DMS79 treated with DMSO at 0.1 percent for 48 hours (cell line): ENCODE measurements around the gene ARHGEF25.
"Not testable (repeated sequence)": the region's sequence is repeated elsewhere in the genome, so short reads cannot be mapped to it uniquely, and the experiment has no call there.

Experiments
- DNase-seq: peaks from one replicate; lab custom pipeline; 2025; lab: John Stamatoyannopoulos, UW

ARHGEF25 gene

DNA sequence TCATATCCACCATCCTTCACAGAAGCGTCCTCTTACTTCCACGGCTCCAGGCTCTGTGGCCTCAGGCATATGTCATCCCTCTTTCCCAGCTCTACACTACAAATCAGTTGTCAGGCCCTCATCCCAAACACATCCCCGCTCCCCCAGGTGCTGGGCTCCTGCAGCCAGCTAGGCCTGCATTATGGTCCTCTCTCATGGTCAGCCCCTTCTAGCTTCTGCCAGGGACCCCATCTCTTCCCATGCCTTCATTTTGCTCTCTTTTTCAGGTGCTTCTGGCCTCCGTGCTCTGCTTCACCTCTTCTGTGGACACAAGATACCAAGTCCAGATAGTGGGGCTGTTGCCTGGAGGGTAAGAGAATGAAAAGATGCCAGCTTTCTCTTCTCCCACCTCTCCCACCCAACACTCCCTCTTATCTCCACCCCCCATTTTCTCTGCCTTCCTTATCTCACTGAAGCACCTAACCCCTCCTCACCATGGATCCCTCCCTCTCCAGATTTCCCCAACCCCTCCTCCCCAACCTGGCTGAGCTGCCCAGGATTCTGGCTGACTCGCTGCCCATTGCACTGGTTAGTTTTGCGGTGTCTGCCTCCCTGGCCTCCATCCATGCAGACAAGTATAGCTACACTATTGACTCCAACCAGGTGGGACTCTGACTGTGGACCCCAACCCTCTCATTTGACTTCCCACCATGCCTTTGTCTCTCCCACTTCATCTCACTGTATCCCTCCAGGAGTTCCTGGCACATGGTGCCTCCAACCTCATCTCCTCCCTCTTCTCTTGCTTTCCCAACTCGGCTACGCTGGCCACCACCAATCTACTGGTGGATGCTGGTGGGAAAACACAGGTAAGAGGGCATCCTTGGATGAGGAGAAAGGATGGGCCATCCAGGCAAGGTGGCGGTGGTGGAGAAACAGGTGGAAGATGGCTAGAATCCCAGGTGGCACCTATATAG lies 11.3 kb downstream of the ARHGEF25 start:
- no peak for DNase-seq

DNA sequence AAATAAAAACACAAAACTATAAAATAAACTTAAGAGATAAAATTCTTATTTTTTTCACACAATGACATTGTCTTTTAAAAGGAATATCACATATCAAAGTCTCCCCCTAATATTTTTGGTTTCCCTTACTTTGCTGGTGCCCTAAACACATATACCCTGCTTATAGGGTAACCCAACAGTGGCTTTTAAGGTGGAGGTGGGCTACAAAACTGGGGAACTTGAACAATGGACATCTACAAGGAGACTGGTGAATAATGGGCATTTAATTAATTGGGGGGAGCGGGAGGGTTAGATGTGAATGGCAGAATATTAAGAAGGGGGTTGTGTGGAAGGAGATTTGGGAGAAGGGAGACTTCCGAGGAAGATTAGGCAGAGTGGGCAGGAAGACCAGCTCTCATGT lies 12.2 kb downstream of the ARHGEF25 start:
- no peak for DNase-seq

GRCh38 chr12:57623811-57624390 lies 12.7 kb downstream of the ARHGEF25 start:
- DNase-seq: no peak

- no peak for DNase-seq
Observed at GRCh38 chr12:57624441-57625220, 13.4 kb downstream of the ARHGEF25 start.

DNA sequence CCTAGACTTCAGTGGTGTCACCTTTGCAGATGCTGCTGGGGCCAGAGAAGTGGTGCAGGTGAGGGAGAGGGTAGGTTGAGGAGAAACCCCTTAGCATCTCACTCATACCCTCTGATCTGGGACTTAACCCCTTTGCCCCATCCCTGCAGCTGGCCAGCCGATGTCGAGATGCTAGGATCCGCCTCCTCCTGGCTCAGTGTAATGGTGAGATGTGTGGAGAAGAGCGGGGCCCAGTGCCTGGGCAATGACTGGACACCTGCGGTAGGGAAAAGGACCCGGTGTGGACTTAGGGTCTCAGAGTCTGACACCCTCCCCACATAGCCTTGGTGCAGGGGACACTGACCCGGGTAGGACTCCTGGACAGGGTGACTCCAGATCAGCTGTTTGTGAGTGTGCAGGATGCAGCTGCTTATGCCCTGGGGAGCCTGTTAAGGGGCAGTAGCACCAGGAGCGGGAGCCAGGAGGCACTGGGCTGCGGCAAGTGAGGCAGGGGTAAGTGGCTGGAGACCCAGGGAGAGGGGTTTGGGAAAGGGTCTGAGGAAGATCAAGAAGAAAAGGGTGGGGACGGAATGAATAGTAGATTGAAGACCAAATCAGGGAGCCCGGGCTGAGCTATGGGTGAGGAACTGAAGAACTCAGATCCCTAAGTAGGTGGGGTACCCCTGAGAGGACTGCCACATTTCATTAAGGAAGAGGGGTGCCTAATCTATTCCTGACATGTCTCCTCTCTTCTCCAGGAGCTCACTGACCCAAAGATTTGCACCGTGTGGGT lies 14.2 kb downstream of the ARHGEF25 start:
- DNase-seq: no peak

- DNase-seq: no peak
Observed at GRCh38 chr12:57626111-57626920, 15.1 kb downstream of the ARHGEF25 start.

DNA sequence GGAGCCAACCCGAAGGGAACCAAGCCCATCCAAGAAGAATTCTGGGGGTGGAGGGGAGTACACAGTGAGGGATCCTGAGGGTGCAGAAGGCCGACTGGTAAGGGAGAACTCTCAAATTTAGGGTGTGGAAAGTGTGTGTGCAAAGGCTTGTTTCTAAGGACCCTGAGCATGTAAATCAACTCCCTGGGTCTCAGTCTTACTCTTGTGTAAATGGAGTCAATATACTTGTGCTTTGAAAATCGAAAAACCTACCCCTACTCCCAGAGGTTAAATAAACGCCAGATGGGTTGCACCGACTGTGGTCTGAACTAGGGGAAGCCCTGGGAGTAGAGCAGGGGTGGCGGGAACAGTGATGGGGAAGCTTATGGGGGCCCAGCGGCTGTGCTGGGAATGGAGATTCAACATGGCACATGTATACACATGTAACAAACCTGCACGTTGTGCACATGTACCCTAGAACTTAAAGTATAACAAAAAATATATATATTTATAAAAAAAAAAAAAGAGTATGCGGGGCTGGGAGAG lies 15.7 kb downstream of the ARHGEF25 start:
- DNase-seq: no peak

DNA sequence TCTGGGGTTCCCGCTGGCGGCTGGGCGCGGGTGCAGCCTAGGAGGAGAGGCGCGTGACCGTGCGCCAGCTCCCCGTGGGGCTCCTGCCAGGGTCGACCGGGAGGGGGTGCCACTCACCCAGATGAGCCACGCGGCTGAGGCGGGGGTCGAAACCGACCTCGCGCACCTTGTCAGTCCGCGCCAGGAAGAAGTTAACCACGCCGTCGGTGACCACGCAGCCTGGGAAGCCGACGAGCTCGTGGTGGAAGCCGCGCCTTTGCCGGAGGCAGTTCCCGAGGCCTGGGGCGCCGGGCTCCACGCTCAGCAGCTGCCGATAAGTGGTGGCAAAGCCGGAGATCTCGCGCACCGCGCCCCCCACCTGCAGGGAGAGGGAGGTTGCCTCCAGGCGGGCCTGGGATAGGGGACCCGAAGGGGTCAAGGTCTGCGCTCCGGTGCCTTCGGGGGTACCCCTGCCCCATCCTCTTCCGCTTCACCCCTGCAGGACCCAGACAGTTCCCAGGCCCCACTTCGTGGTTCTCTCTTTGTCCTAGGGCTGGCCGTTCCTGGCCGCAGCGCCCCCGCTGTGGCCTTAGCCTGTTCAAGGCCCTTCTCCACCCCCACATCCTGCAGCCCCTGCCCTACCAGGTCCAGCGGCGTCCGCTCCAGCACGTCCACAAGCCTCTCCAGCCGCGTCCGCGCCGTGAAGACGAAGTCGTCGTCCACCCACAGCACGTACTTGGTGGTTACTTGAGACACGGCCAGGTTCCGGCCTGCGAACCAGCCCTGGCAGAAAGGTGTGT lies 16.5 kb downstream of the ARHGEF25 start:
- DNase-seq: no peak

GRCh38 chr12:57628280-57629191 lies 17.3 kb downstream of the ARHGEF25 start:
- no peak for DNase-seq

DNA sequence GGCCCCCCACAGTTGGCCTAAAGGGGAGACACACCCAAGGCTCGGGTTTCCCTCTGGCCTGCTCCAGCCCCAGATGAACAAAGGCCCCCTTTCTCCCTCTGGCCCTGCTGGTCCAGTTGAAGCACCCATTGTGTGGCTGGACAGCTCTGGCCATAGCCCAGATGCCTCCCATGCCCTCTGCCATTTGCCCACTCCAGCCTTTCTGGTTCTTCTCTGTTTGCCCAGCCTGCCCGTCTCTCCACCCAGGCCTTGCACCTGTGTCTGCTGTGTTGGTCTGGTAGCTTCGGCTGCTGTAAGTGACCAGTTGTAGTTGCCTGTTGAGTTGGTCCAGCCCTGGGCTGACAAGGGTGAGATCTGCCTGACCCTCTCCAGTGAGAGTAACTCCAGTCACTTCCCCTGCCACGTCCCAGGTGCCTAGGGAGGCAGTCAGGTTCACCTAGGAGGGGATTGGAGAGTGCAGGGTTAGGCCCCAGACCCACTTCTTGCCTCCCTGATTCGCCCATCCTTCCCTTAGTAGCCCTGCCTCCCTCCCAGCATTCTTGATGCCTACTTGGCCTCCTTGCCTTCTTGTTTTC lies 18.7 kb downstream of the ARHGEF25 start:
- no peak for DNase-seq

- DNase-seq: no peak
Observed at GRCh38 chr12:57630891-57631433, 19.7 kb downstream of the ARHGEF25 start.

DNA sequence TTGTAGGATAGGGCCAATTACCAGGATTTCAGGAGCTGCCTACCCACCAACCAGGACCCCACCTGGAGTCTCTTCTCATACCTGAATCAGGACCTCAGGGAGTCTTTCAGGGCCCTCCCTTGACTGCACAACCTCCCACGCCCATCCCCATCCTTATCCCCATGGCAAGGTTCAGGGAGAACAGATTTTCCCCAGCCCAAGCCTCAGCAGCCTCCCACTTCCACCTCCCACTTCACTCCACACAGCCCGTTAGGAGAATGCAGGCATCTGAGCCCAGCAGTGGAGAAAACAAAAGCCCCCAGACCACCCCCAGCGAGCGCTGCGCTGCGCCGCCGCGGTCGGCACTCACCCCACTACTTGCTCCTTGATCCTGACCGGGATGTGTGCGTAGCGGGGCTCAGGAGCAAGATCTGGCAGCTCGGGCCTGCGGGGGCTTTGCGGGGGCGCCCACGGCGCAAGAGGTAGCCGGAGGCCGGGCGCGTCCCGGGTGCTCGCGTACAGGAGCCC lies 20.4 kb downstream of the ARHGEF25 start:
- DNase-seq: no peak

- no peak for DNase-seq
Observed at GRCh38 chr12:57632073-57632957, 21.1 kb downstream of the ARHGEF25 start.

GRCh38 chr12:57632958-57633840 lies 22.0 kb downstream of the ARHGEF25 start, which contains the start of gene B4GALNT1:
B4GALNT1 (minus strand) TSS chr12:57633201; CDS start chr12:57632132, 1,069 bp downstream.
- peak; percentile 49 for DNase-seq

DNA sequence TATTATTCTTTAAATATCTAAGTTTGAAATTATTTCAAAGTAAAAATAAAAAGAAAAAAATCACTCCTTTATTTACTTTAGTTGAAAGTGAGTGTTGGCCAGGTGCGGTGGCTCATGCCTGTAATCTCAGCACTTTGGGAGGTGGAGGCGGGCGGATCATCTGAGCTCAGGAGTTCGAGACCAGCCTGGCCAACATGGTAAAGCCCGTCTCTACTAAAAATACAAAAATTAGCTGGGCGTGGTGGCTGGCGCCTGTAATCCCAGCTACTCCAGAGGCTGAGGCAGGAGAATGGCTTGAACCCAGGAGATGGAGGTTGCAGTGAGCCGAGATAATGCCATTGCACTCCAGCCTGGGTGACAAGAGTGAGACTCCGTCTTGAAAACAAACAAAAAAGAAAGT lies 25.5 kb downstream of the ARHGEF25 start:
- not testable (repeated sequence) for DNase-seq

GRCh38 chr12:57637364-57637763 lies 26.1 kb downstream of the ARHGEF25 start:
- no peak for DNase-seq
